MM.1S (cell line): ENCODE measurements around the gene WDR54.

ENCODE experiments used
- CTCF ChIP-seq: fragments of 300-600 bp; sonication (generic); IDR thresholded peaks from 2 replicates; pipeline ENCODE4 v1.5.1; 2016; ENCODE audit warnings: antibody characterized with exemption, low read length, mixed read lengths
- EZH2 ChIP-seq: fragments of 300-600 bp; sonication (generic); optimal IDR thresholded peaks from 2 replicates; pipeline ENCODE3; 2017; ENCODE audit warnings: low read depth, mild to moderate bottlenecking, antibody characterized with exemption, low read length, mixed read lengths
- EZH2phosphoT487 ChIP-seq: fragments of 300-600 bp; sonication (generic); IDR thresholded peaks from 2 replicates; pipeline ENCODE4 v1.6.1; 2018; ENCODE audit warnings: antibody characterized with exemption, low read length

GRCh38 chr2:74457549-74458131 lies 36.1 kb downstream of the WDR54 start:
- TF ChIP-seq CTCF (no peak), EZH2phosphoT487 (no peak), EZH2 (no peak)
